Uterus (tissue), 4 donors: ENCODE data around the gene TIAM1. TPM values are rescaled to one million over a fixed set of nuclear protein-coding genes. Genes with fewer than 3 reads are reported as not detected.

Source experiments
- DNase-seq, 2 donors: peaks; one replicate each; pipeline ENCODE4 v3.0.0-alpha.2; 2019 to 2020
- H3K27ac ChIP-seq, 2 donors: fragments of 200-600 bp; sonication (generic); 1 replicate in 1 of 2; 2 replicates in 1 of 2; pipeline ENCODE4 v1.5.1; 2016 to 2018
- H3K27me3 ChIP-seq, 2 donors: fragments of 200-600 bp; sonication (generic); one replicate each; pipeline ENCODE4 v1.5.1; 2018 to 2019; ENCODE audit warnings: control low read depth in 1 of 2
- H3K36me3 ChIP-seq, 2 donors: fragments of 200-600 bp; sonication (generic); one replicate each; pipeline ENCODE4 v1.5.1; 2019; ENCODE audit warnings: control low read depth in 1 of 2
- H3K4me1 ChIP-seq, 2 donors: fragments of 200-600 bp; sonication (generic); one replicate each; pipeline ENCODE4 v1.5.1; 2018 to 2019; ENCODE audit warnings: control low read depth in 1 of 2
- H3K4me3 ChIP-seq, 2 donors: fragments of 200-600 bp; sonication (generic); 1 replicate in 1 of 2; 2 replicates in 1 of 2; pipeline ENCODE4 v1.5.1; 2018 to 2019; ENCODE audit warnings: mild to moderate bottlenecking in 1 of 2
- H3K9me3 ChIP-seq, 2 donors: fragments of 200-600 bp; sonication (generic); one replicate each; pipeline ENCODE4 v1.5.1; 2019; ENCODE audit warnings: control low read depth in 1 of 2
- CTCF ChIP-seq, 4 experiments: fragments of 200-600 bp in 2 of 4; fragments of 450-650 bp in 2 of 4; sonication (generic) in 2 of 4; IDR thresholded peaks; one replicate each; pipeline ENCODE4 v1.5.1; 2016 to 2019; ENCODE audit warnings: antibody characterized with exemption in 4 of 4, mild to moderate bottlenecking in 2 of 4, moderate library complexity in 1 of 4
- POLR2A ChIP-seq, 2 donors: fragments of 450-650 bp; IDR thresholded peaks; one replicate each; pipeline ENCODE4 v1.6.1; 2016; ENCODE audit warnings: antibody characterized with exemption in 2 of 2, mild to moderate bottlenecking in 1 of 2, moderate library complexity in 1 of 2
- intact Hi-C: fragments of 100-400 bp; cut with DNase I; formaldehyde crosslinking; loops from one replicate; pipeline ENCODE4 v1.15.1; 2023; ENCODE audit warnings: low total_unique reads
- total RNA-seq, 4 donors: library from RNA; depleted of rRNA in 3 of 4; stranded (reverse); fragments of >200 nt in 3 of 4; gene quantifications; one replicate each; pipeline versions ENCODE4 v1.1.0 to v1.2.4, GENCODE V29; 2014 to 2023
- donor health status: DM: yes; HTN: yes; CAD: no.

TIAM1 gene
- total RNA-seq, 4 donors from 2014 or later: 14.4 to 74.9 (median 39.5) TPM

- Histone ChIP-seq H3K36me3 (no peaks in the 10 kb centered on the region), H3K4me3 (no peak overlapping the region), H3K4me1 (no peaks in the 10 kb centered on the region), H3K27me3 (no peaks in the 10 kb centered on the region), H3K27ac (no peak overlapping the region), H3K9me3 (no peaks in the 10 kb centered on the region)
- intact Hi-C loops: no loop called here
- TF ChIP-seq POLR2A (IDR thresholded peaks at IDR 0.05) (no peak), CTCF (IDR thresholded peaks at IDR 0.05) (peak; percentile 57 to 71 (median 64))
- peak; percentile 24 to 38 for DNase-seq
Observed at GRCh38 chr21:31098576-31099005, 245.5 kb downstream of the TIAM1 start.

- Histone ChIP-seq H3K9me3 (no peaks in the 10 kb centered on the region), H3K4me3 (no peak overlapping the region), H3K27me3 (peaks cover 0 to 4% of the 10 kb centered on the region in 2 donors), H3K27ac (no peak overlapping the region), H3K4me1 (no peaks in the 10 kb centered on the region), H3K36me3 (no peaks in the 10 kb centered on the region)
- no peak for DNase-seq
- intact Hi-C loops: no loop called here
- no peak for TF ChIP-seq CTCF (IDR thresholded peaks at IDR 0.05)
- no peak for TF ChIP-seq POLR2A (IDR thresholded peaks at IDR 0.05)
Observed at GRCh38 chr21:31092832-31093625, 251.0 kb downstream of the TIAM1 start.

DNA sequence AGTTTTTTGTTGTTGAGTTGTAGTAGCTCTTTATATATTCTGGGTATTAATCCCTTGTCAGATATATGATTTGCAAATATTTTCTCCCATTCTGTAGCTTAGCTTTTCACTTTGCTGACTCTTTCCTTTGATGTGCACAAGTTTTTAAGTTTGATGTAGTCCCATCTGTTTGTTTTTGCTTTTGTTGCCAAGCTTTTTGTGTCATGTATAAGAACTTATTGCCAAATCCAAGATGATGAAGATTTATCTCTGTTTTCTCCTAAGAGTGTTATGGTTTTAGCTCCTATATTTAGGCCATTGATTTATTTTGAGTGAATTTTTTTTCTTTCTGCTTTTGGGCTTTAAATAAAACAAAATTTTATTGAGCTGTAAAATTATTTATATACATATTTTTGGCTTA is 253.7 kb downstream of the TIAM1 start:
- no peak overlapping the region for H3K27ac ChIP-seq
- intact Hi-C loops: no loop called here
- H3K4me1 ChIP-seq: no peaks in the 10 kb centered on the region

GRCh38 chr21:31088474-31088751 is 255.6 kb downstream of the TIAM1 start:
- no peaks in the 10 kb centered on the region for H3K36me3 ChIP-seq
- no peak overlapping the region for H3K27ac ChIP-seq
- intact Hi-C loops: no loop called here
- H3K4me3 ChIP-seq: no peak overlapping the region
- no peaks in the 10 kb centered on the region for H3K4me1 ChIP-seq
- TF ChIP-seq POLR2A (IDR thresholded peaks at IDR 0.05) (no peak), CTCF (IDR thresholded peaks at IDR 0.05) (no peak)
- peaks cover 0 to 4% of the 10 kb centered on the region in 2 donors for H3K27me3 ChIP-seq
- DNase-seq: no peak
- no peaks in the 10 kb centered on the region for H3K9me3 ChIP-seq

More for the DNA sequence above, 253.7 kb downstream of the TIAM1 start:
- Histone ChIP-seq H3K36me3 (no peaks in the 10 kb centered on the region), H3K9me3 (no peaks in the 10 kb centered on the region), H3K4me3 (no peak overlapping the region), H3K27me3 (peaks cover 0 to 4% of the 10 kb centered on the region in 2 donors)
- no peak for TF ChIP-seq POLR2A (IDR thresholded peaks at IDR 0.05)
- DNase-seq: no peak

- intact Hi-C loops: no loop called here
- no peak overlapping the region for H3K4me3 ChIP-seq
- H3K27me3 ChIP-seq: peaks cover 0 to 4% of the 10 kb centered on the region in 2 donors
- no peaks in the 10 kb centered on the region for H3K4me1 ChIP-seq
- no peak for DNase-seq
- H3K36me3 ChIP-seq: no peaks in the 10 kb centered on the region
- TF ChIP-seq POLR2A (IDR thresholded peaks at IDR 0.05): no peak
- H3K9me3 ChIP-seq: no peaks in the 10 kb centered on the region
- H3K27ac ChIP-seq: no peak overlapping the region
Observed at GRCh38 chr21:31087639-31088473, 256.2 kb downstream of the TIAM1 start.

DNA sequence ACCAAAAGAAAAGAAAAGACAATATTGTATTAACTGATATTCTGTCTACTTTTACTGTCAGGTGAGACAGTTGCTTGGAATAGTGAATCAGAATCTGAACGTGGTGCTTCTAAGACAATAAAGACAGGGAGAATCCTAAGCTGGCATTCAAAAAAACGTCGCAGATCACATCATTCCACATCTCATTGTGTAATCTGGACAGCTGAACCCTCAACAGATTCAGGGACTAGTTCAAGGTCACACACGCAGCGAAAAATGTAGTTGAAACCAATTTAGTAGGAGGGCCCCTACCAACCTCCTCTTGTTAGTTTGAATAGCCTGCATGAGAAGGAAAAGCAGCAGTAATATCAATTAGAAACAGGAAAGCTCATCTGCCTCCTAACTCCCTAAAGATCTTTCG is 259.4 kb downstream of the TIAM1 start:
- no peaks in the 10 kb centered on the region for H3K9me3 ChIP-seq
- no peaks in the 10 kb centered on the region for H3K4me1 ChIP-seq
- intact Hi-C loops: no loop called here
- no peaks in the 10 kb centered on the region for H3K36me3 ChIP-seq
- H3K27ac ChIP-seq: no peak overlapping the region
- TF ChIP-seq CTCF (IDR thresholded peaks at IDR 0.05) (no peak), POLR2A (IDR thresholded peaks at IDR 0.05) (no peak)
- DNase-seq: no peak
- H3K27me3 ChIP-seq: no peaks in the 10 kb centered on the region
- no peak overlapping the region for H3K4me3 ChIP-seq
